Kidney tubule cell (primary cell): Measurements from ENCODE around the gene ANXA7.
"Not testable (repeated sequence)": the region's sequence is repeated elsewhere in the genome, so short reads cannot be mapped to it uniquely, and the experiment has no call there.

ENCODE experiments used
- DNase-seq: peaks from one replicate; pipeline ENCODE4 v3.0.0-alpha.2; 2018; ENCODE audit warnings: low spot score

The ANXA7 gene

DNA sequence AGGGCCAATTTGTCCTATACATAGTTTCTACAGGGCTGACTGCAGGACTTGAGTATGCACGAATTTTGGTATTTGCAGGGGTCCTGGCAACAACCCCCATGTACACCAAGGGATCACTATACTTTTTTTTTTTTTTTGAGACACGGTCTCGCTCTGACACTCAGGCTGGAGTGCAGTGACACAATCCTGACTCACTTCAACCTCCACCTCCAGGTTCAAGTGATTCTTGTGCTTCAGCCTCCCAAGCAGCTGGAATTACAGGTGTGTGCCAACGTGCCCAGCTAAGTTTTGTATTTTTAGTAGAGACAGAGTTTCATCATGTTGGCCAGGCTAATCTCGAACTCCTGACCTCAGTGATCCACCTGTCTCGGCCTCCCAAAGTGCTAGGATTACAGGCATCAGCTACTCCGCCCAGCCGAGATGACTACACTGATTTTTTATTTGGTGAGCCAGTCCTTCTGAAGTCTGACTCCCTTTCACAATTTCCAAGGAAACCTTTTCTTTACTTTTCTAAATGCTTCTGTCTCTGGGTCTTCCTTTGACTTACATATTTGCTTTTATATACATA is 75.0 kb downstream of the ANXA7 start:
- peak; percentile 66 for DNase-seq

DNA sequence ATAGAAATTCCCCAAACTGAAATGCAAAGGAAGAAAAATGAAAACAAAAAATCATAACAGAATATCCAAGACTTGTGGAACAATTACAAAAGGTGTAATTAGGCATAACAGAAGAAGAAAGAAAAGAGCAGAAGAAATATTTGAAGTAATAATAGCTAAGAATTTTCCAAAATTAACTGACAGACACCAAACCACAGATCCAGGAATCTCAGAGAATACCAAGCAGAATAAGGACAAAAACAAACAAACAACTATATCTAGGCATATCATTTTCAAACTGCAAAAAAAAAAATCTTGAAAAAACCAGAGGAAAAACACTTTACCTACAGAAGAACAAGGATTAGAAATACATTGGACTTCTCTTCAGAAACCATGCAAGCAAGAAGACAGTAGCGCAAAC is 80.7 kb downstream of the ANXA7 start:
- DNase-seq, result no peak

DNA sequence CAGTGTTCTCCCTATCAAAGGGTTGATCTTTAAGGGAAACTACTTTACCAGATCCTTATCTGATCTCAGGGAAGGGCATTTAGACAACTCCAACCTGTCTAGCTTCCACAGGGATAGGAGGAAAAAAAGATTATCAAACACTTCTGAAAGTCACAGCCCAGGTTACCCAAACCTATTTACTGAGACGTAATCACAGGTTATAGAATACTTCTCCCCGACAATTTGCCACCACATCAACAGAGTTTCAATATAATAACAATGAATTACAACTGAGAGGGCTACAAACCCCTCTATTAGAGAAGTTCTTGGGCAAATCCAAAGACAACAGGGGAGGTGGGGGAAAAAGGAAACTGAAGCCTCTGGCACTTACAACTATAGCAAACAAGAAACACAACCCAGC is 81.5 kb downstream of the ANXA7 start:
- DNase-seq, result no peak

DNA sequence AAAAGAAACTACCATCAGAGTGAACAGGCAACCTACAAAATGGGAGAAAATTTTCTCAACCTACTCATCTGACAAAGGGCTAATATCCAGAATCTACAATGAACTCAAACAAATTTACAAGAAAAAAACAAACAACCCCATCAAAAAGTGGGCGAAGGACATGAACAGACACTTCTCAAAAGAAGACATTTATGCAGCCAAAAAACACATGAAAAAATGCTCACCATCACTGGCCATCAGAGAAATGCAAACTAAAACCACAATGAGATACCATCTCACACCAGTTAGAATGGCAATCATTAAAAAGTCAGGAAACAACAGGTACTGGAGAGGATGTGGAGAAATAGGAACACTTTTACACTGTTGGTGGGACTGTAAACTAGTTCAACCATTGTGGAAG is 85.3 kb downstream of the ANXA7 start:
- DNase-seq, result not testable (repeated sequence)

DNA sequence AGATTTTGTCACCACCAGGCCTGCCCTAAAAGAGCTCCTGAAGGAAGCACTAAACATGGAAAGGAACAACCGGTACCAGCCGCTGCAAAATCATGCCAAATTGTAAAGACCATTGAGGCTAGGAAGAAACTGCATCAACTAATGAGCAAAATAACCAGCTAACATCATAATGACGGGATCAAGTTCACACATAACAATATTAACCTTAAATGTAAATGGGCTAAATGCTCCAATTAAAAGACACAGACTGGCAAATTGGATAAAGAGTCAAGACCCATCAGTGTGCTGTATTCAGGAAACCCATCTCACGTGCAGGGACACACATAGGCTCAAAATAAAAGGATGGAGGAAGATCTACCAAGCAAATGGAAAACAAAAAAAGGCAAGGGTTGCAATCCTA is 88.6 kb downstream of the ANXA7 start:
- not testable (repeated sequence) for DNase-seq
